Activated naive CD4-positive, alpha-beta T cell treated with anti-CD3 and anti-CD28 coated beads, Interleukin-2, amount 50 U/mL, for 24 hours (primary cell): ENCODE measurements around the gene B4GAT1.
"Not testable (repeated sequence)": the region's sequence is repeated elsewhere in the genome, so short reads cannot be mapped to it uniquely, and the experiment has no call there.

Experiments
- H3K27ac Mint-ChIP-seq: one replicate; pipeline ENCODE4 v1.8.0; 2021; ENCODE audit warnings: mild to moderate bottlenecking, mixed read lengths
- H3K27me3 Mint-ChIP-seq: one replicate; pipeline ENCODE4 v1.8.0; 2021; ENCODE audit warnings: mixed read lengths
- H3K36me3 Mint-ChIP-seq: one replicate; pipeline ENCODE4 v1.8.0; 2021; ENCODE audit warnings: mixed read lengths
- H3K4me1 Mint-ChIP-seq: one replicate; pipeline ENCODE4 v1.8.0; 2021; ENCODE audit warnings: mixed read lengths
- H3K4me3 Mint-ChIP-seq: one replicate; pipeline ENCODE4 v1.8.0; 2021; ENCODE audit warnings: mild to moderate bottlenecking, mixed read lengths
- H3K9me3 Mint-ChIP-seq: one replicate; pipeline ENCODE4 v1.8.0; 2021; ENCODE audit warnings: mixed read lengths

The B4GAT1 gene

GRCh38 chr11:66347425-66348276, at the start of gene B4GAT1:
TSS of gene B4GAT1 (minus strand) at chr11:66347629. CDS start at chr11:66347545, 84 bp downstream.
- H3K27ac Mint-ChIP-seq: peak within 1 kb of the TSS; percentile 99
- H3K4me1 Mint-ChIP-seq: peaks cover 39% of the 10 kb centered on the region
- peak within 1 kb of the TSS; percentile 86 for H3K4me3 Mint-ChIP-seq
- H3K9me3 Mint-ChIP-seq: no peaks in the 10 kb centered on the region
- no peaks in the 10 kb centered on the region for H3K27me3 Mint-ChIP-seq
- H3K36me3 Mint-ChIP-seq: no peaks in the 10 kb centered on the region

- H3K4me3 Mint-ChIP-seq: no peak overlapping the region
These were observed 46.5 kb upstream of the B4GAT1 start for GRCh38 chr11:66393954-66394353.

GRCh38 chr11:66391322-66391721, 43.9 kb upstream of the B4GAT1 start:
- H3K36me3 Mint-ChIP-seq: no peaks in the 10 kb centered on the region
- no peaks in the 10 kb centered on the region for H3K27me3 Mint-ChIP-seq
- H3K27ac Mint-ChIP-seq: no peak overlapping the region
- no peak overlapping the region for H3K4me3 Mint-ChIP-seq
- no peaks in the 10 kb centered on the region for H3K9me3 Mint-ChIP-seq
- peaks cover 9% of the 10 kb centered on the region for H3K4me1 Mint-ChIP-seq

More at GRCh38 chr11:66393954-66394353, 46.5 kb upstream of the B4GAT1 start:
- Mint-ChIP-seq H3K9me3 (no peaks in the 10 kb centered on the region), H3K4me1 (peaks cover 3% of the 10 kb centered on the region), H3K27me3 (no peaks in the 10 kb centered on the region), H3K27ac (no peak overlapping the region), H3K36me3 (no peaks in the 10 kb centered on the region)

GRCh38 chr11:66388780-66389386, 41.5 kb upstream of the B4GAT1 start:
- no peaks in the 10 kb centered on the region for H3K27me3 Mint-ChIP-seq
- H3K9me3 Mint-ChIP-seq: no peaks in the 10 kb centered on the region
- H3K27ac Mint-ChIP-seq: no peak overlapping the region
- no peaks in the 10 kb centered on the region for H3K36me3 Mint-ChIP-seq
- peaks cover 13% of the 10 kb centered on the region for H3K4me1 Mint-ChIP-seq
- H3K4me3 Mint-ChIP-seq: no peak overlapping the region

- Mint-ChIP-seq H3K36me3 (no peaks in the 10 kb centered on the region), H3K4me3 (peak overlapping the region; percentile 8), H3K27me3 (no peaks in the 10 kb centered on the region), H3K9me3 (no peaks in the 10 kb centered on the region), H3K4me1 (peaks cover 13% of the 10 kb centered on the region), H3K27ac (no peak overlapping the region)
These were observed 39.0 kb upstream of the B4GAT1 start for GRCh38 chr11:66386171-66387069.

- not testable (repeated sequence) for H3K9me3 Mint-ChIP-seq, H3K4me3 Mint-ChIP-seq, H3K27me3 Mint-ChIP-seq, H3K36me3 Mint-ChIP-seq, H3K27ac Mint-ChIP-seq
- H3K4me1 Mint-ChIP-seq: peaks cover 13% of the 10 kb centered on the region
These were observed 36.9 kb upstream of the B4GAT1 start for GRCh38 chr11:66384316-66384715.

GRCh38 chr11:66380264-66380663, 32.8 kb upstream of the B4GAT1 start:
- H3K36me3 Mint-ChIP-seq, H3K4me1 Mint-ChIP-seq, H3K27ac Mint-ChIP-seq, H3K27me3 Mint-ChIP-seq, H3K4me3 Mint-ChIP-seq, H3K9me3 Mint-ChIP-seq: not testable (repeated sequence)

GRCh38 chr11:66373690-66374287, 26.4 kb upstream of the B4GAT1 start:
- peaks cover 15% of the 10 kb centered on the region for H3K4me1 Mint-ChIP-seq
- not testable (repeated sequence) for H3K4me3 Mint-ChIP-seq, H3K27me3 Mint-ChIP-seq, H3K27ac Mint-ChIP-seq, H3K9me3 Mint-ChIP-seq, H3K36me3 Mint-ChIP-seq

- Mint-ChIP-seq H3K4me3 (peak overlapping the region; percentile 11), H3K36me3 (no peaks in the 10 kb centered on the region), H3K4me1 (peaks cover 15% of the 10 kb centered on the region), H3K9me3 (no peaks in the 10 kb centered on the region), H3K27ac (no peak overlapping the region), H3K27me3 (no peaks in the 10 kb centered on the region)
These were observed 25.8 kb upstream of the B4GAT1 start for GRCh38 chr11:66373265-66373664.

GRCh38 chr11:66371627-66372415, 24.4 kb upstream of the B4GAT1 start, which contains the start of gene SLC29A2:
TSS of gene SLC29A2 (minus strand) at chr11:66371760. CDS start at chr11:66371591, 169 bp downstream.
- Mint-ChIP-seq H3K27me3 (no peaks in the 10 kb centered on the region), H3K4me3 (peak within 1 kb of the TSS; percentile 88), H3K27ac (peak within 1 kb of the TSS; percentile 88), H3K4me1 (peaks cover 15% of the 10 kb centered on the region), H3K9me3 (no peaks in the 10 kb centered on the region), H3K36me3 (no peaks in the 10 kb centered on the region)

GRCh38 chr11:66369073-66369894, 21.9 kb upstream of the B4GAT1 start:
- Mint-ChIP-seq H3K27ac (peak overlapping the region; percentile 72), H3K36me3 (no peaks in the 10 kb centered on the region), H3K4me1 (peaks cover 15% of the 10 kb centered on the region), H3K27me3 (no peaks in the 10 kb centered on the region), H3K9me3 (no peaks in the 10 kb centered on the region), H3K4me3 (no peak overlapping the region)

- H3K4me1 Mint-ChIP-seq: peaks cover 15% of the 10 kb centered on the region
- H3K36me3 Mint-ChIP-seq: no peaks in the 10 kb centered on the region
- no peaks in the 10 kb centered on the region for H3K9me3 Mint-ChIP-seq
- no peak overlapping the region for H3K4me3 Mint-ChIP-seq
- H3K27me3 Mint-ChIP-seq: no peaks in the 10 kb centered on the region
- H3K27ac Mint-ChIP-seq: no peak overlapping the region
These were observed 21.1 kb upstream of the B4GAT1 start for GRCh38 chr11:66368484-66368883.

- H3K4me3 Mint-ChIP-seq: no peak overlapping the region
These were observed 20.3 kb upstream of the B4GAT1 start for GRCh38 chr11:66367561-66368312.

More at GRCh38 chr11:66367561-66368312, 20.3 kb upstream of the B4GAT1 start:
- Mint-ChIP-seq H3K4me1 (peaks cover 13% of the 10 kb centered on the region), H3K27ac (peak overlapping the region; percentile 30), H3K36me3 (no peaks in the 10 kb centered on the region), H3K27me3 (no peaks in the 10 kb centered on the region), H3K9me3 (no peaks in the 10 kb centered on the region)
